Small intestine (tissue), 7 donors: ENCODE measurements around the gene SULT1B1. TPM values are rescaled to one million over a fixed set of nuclear protein-coding genes. Genes with fewer than 3 reads are reported as not detected.

Experiments
- DNase-seq, 2 donors: peaks; one replicate each; pipeline versions ENCODE4 v3.0.0 to v3.0.0-alpha.2; 2013
- FAIRE-seq: peaks from 2 replicates; lab custom pipeline; 2012; peaks lifted over from hg19 to GRCh38; lab: Jason Lieb, UNC
- H3K27ac ChIP-seq, 3 donors: one replicate each; pipeline ENCODE4 v1.5.1; 2013; ENCODE audit warnings: low read length in 2 of 3, mild to moderate bottlenecking in 2 of 3, control low read depth in 1 of 3, inconsistent platforms in 1 of 3, low read depth in 1 of 3, moderate library complexity in 1 of 3
- H3K27me3 ChIP-seq, 3 donors: one replicate each; pipeline ENCODE4 v1.6.1; 2013; ENCODE audit warnings: low read length in 3 of 3, inconsistent platforms in 1 of 3; ENCODE audit not compliant: control insufficient read depth in 3 of 3, insufficient read depth in 3 of 3
- H3K36me3 ChIP-seq, 3 donors: one replicate each; pipeline ENCODE4 v1.6.1; 2013; ENCODE audit warnings: low read length in 3 of 3, inconsistent platforms in 1 of 3, low read depth in 1 of 3, mild to moderate bottlenecking in 1 of 3, moderate library complexity in 1 of 3; ENCODE audit not compliant: control insufficient read depth in 3 of 3, insufficient read depth in 2 of 3
- H3K4me1 ChIP-seq, 3 donors: one replicate each; pipeline ENCODE4 v1.6.1; 2013; ENCODE audit warnings: low read length in 2 of 3, inconsistent platforms in 1 of 3, low read depth in 1 of 3, mild to moderate bottlenecking in 1 of 3, moderate library complexity in 1 of 3; ENCODE audit not compliant: control insufficient read depth in 3 of 3, insufficient read depth in 2 of 3
- H3K4me3 ChIP-seq, 3 donors: one replicate each; pipeline ENCODE4 v1.5.1; 2013; ENCODE audit warnings: low read length in 3 of 3, control low read depth in 1 of 3, inconsistent platforms in 1 of 3, low read depth in 1 of 3, mild to moderate bottlenecking in 1 of 3, moderate library complexity in 1 of 3
- H3K9me3 ChIP-seq, 2 donors: one replicate each; pipeline ENCODE4 v1.6.1; 2013; ENCODE audit warnings: low read depth in 1 of 2, low read length in 1 of 2; ENCODE audit not compliant: control insufficient read depth in 2 of 2, insufficient read depth in 1 of 2
- WGBS, 3 donors: extraction: QIAGEN DNeasy Blood & Tissue Kit; methylation state at CpG; one replicate each; pipeline ENCODE4 v1.1.7; 2013; 5-methylcytosine and 5-hydroxymethylcytosine counted together
- polyA plus RNA-seq, 4 donors: library from polyadenylated mRNA; stranded (reverse) in 3 of 4; unstranded in 1 of 4; fragments of 200-250 nt in 3 of 4; fragments of 120-200 nt in 1 of 4; gene quantifications; one replicate each; pipeline versions ENCODE4 v1.2.1 to v1.2.3, GENCODE V29; 2013
- donor health status: healthy with polysubstance abuse.
- donor health status: control.
- donor health status: control.
- donor health status: Bipolar disorder and iron deficiency.
- donor health status: healthy.

SULT1B1 gene
- polyA plus RNA-seq, 4 donors, result 15.5 to 125 (median 61.3) TPM

GRCh38 chr4:69764311-69764710 is 3.9 kb upstream of the SULT1B1 start:
- H3K27me3 ChIP-seq, result no peaks in the 10 kb centered on the region
- no peaks in the 10 kb centered on the region for H3K36me3 ChIP-seq
- FAIRE-seq (peak; percentile 53), DNase-seq (peak in 1 of 2 donors; percentile 22)
- peaks cover 0 to 7% (median 0%) of the 10 kb centered on the region in 3 donors for H3K4me1 ChIP-seq
- no peak overlapping the region for H3K27ac ChIP-seq
- H3K4me3 ChIP-seq, result no peak overlapping the region
- 2 to 27% (median 3%) methylated on average over 1 of the region's 1 CpG for WGBS, 3 donors
- peaks cover 0 to 2% of the 10 kb centered on the region in 2 donors for H3K9me3 ChIP-seq

- WGBS, 3 donors, result 90 to 95% (median 93%) methylated on average over 3 of the region's 3 CpGs
- Histone ChIP-seq H3K4me1 (peaks cover 0 to 7% (median 0%) of the 10 kb centered on the region in 3 donors), H3K4me3 (no peak overlapping the region), H3K27ac (no peak overlapping the region), H3K36me3 (no peaks in the 10 kb centered on the region), H3K27me3 (no peaks in the 10 kb centered on the region), H3K9me3 (no peaks in the 10 kb centered on the region)
- no peak for FAIRE-seq
- DNase-seq, result no peak
Measured at GRCh38 chr4:69763233-69763632, 2.8 kb upstream of the SULT1B1 start.

GRCh38 chr4:69759189-69759604 is 1.2 kb downstream of the SULT1B1 start:
- Histone ChIP-seq H3K4me1 (peaks cover 2 to 14% (median 5%) of the 10 kb centered on the region in 3 donors), H3K9me3 (peaks cover 0 to 8% of the 10 kb centered on the region in 2 donors), H3K36me3 (no peaks in the 10 kb centered on the region), H3K27me3 (no peaks in the 10 kb centered on the region), H3K27ac (peak overlapping the region; percentile 76 to 94 (median 87)), H3K4me3 (peak overlapping the region in 2 of 3 donors; percentile 24 to 68)
- DNase-seq, result peak; percentile 90
- no peak for FAIRE-seq
- WGBS, 3 donors, result 17 to 57% (median 32%) methylated on average over 6 of the region's 6 CpGs

- DNase-seq, result no peak
- H3K36me3 ChIP-seq, result peaks cover 0 to 4% (median 2%) of the 10 kb centered on the region in 3 donors
- H3K4me3 ChIP-seq, result peak overlapping the region in 1 of 3 donors; percentile 8
- WGBS, 3 donors, result 85 to 98% (median 92%) methylated on average over 2 of the region's 2 CpGs
- H3K27me3 ChIP-seq, result no peaks in the 10 kb centered on the region
- H3K4me1 ChIP-seq, result peaks cover 2 to 14% (median 5%) of the 10 kb centered on the region in 3 donors
- no peak for FAIRE-seq
- H3K9me3 ChIP-seq, result peaks cover 0 to 9% of the 10 kb centered on the region in 2 donors
- H3K27ac ChIP-seq, result peak overlapping the region in 1 of 3 donors; percentile 94
Measured at GRCh38 chr4:69757464-69757863, 3.0 kb downstream of the SULT1B1 start.

- H3K27ac ChIP-seq, result peak overlapping the region in 2 of 3 donors; percentile 32 to 66
- FAIRE-seq, result peak; percentile 67
- 46 to 69% (median 48%) methylated on average over 4 of the region's 4 CpGs for WGBS, 3 donors
Measured at GRCh38 chr4:69754926-69755580, 5.4 kb downstream of the SULT1B1 start.

GRCh38 chr4:69753686-69754085 is 6.7 kb downstream of the SULT1B1 start:
- Histone ChIP-seq H3K36me3 (peaks cover 0 to 6% (median 4%) of the 10 kb centered on the region in 3 donors), H3K4me3 (no peak overlapping the region), H3K4me1 (peaks cover 2 to 7% (median 5%) of the 10 kb centered on the region in 3 donors), H3K27ac (no peak overlapping the region), H3K27me3 (no peaks in the 10 kb centered on the region), H3K9me3 (peaks cover 0 to 18% of the 10 kb centered on the region in 2 donors)
- no peak for FAIRE-seq
- DNase-seq, result no peak
- 74 to 94% (median 78%) methylated on average over 1 of the region's 1 CpG for WGBS, 3 donors

More at GRCh38 chr4:69754926-69755580, 5.4 kb downstream of the SULT1B1 start:
- Histone ChIP-seq H3K4me3 (no peak overlapping the region), H3K4me1 (peaks cover 2 to 7% (median 5%) of the 10 kb centered on the region in 3 donors), H3K36me3 (peaks cover 0 to 6% (median 4%) of the 10 kb centered on the region in 3 donors), H3K27me3 (no peaks in the 10 kb centered on the region), H3K9me3 (peaks cover 0 to 18% of the 10 kb centered on the region in 2 donors)
- DNase-seq, result peak; percentile 66 to 91

GRCh38 chr4:69750346-69750745 is 10.1 kb downstream of the SULT1B1 start:
- FAIRE-seq, result no peak
- DNase-seq, result no peak
- peaks cover 0 to 17% (median 12%) of the 10 kb centered on the region in 3 donors for H3K36me3 ChIP-seq
- H3K4me3 ChIP-seq, result no peak overlapping the region
- H3K9me3 ChIP-seq, result peaks cover 0 to 32% of the 10 kb centered on the region in 2 donors
- H3K27ac ChIP-seq, result no peak overlapping the region
- no peaks in the 10 kb centered on the region for H3K27me3 ChIP-seq
- peaks cover 0 to 4% (median 2%) of the 10 kb centered on the region in 3 donors for H3K4me1 ChIP-seq

- DNase-seq (no peak), FAIRE-seq (no peak)
- 88 to 94% (median 89%) methylated on average over 2 of the region's 2 CpGs for WGBS, 3 donors
Measured at GRCh38 chr4:69749771-69750170, 10.6 kb downstream of the SULT1B1 start.

More at GRCh38 chr4:69749771-69750170, 10.6 kb downstream of the SULT1B1 start:
- Histone ChIP-seq H3K27me3 (no peaks in the 10 kb centered on the region), H3K27ac (no peak overlapping the region), H3K9me3 (peaks cover 0 to 32% of the 10 kb centered on the region in 2 donors), H3K4me3 (no peak overlapping the region), H3K36me3 (peaks cover 0 to 17% (median 12%) of the 10 kb centered on the region in 3 donors), H3K4me1 (no peaks in the 10 kb centered on the region)
